B cell (primary cell): Measurements from ENCODE around the gene SCOC.

Source experiments
- CTCF ChIP-seq: fragments of 200-600 bp; IDR thresholded peaks from one replicate; pipeline ENCODE4 v1.8.0; 2022; ENCODE audit warnings: antibody characterized with exemption, mild to moderate bottlenecking
- EZH2 ChIP-seq: IDR thresholded peaks from 2 replicates; pipeline ENCODE4 v1.6.1; 2012; ENCODE audit warnings: borderline replicate concordance, low read depth, mild to moderate bottlenecking, moderate library complexity, low read length; ENCODE audit not compliant: insufficient read depth, poor library complexity, severe bottlenecking

- TF ChIP-seq EZH2 (no peak), CTCF (no peak)
These were observed 10.4 kb upstream of the SCOC start for GRCh38 chr4:140363051-140363450.
